H1 (cell line): ENCODE data around the gene PRDM2. TPM values are rescaled to one million over a fixed set of nuclear protein-coding genes. Genes with fewer than 3 reads are reported as not detected.

Experiments
- CTCF ChIA-PET: fragments of 300-600 bp; sonication (Branson Sonifier 250); formaldehyde crosslinking; loops from one replicate; lab custom pipeline; 2021; ENCODE audit not compliant: partially characterized antibody; lab: Charles Lee
- POLR2A ChIA-PET: fragments of 300-600 bp; sonication (Branson Sonifier 250); formaldehyde crosslinking; loops from one replicate; lab custom pipeline; 2021; ENCODE audit warnings: inconsistent platforms; ENCODE audit not compliant: partially characterized antibody; lab: Charles Lee
- DNase-seq, 2 experiments: peaks; one replicate each; pipeline versions ENCODE4 v3.0.0 to v3.0.0-alpha.2; 2010 to 2022; ENCODE audit warnings: low spot score in 2 of 2, low read depth in 1 of 2, mixed read lengths in 1 of 2
- FAIRE-seq: peaks from 2 replicates; lab custom pipeline; 2011; peaks lifted over from hg19 to GRCh38; lab: Jason Lieb, UNC
- H2AFZ ChIP-seq: 2 replicates; pipeline ENCODE4 v1.8.1; 2012; ENCODE audit warnings: low read length, inconsistent platforms
- H2AK5ac ChIP-seq: 2 replicates; pipeline ENCODE4 v1.6.1; 2013; ENCODE audit warnings: low read depth, low read length
- H2BK120ac ChIP-seq: replicated peaks from 2 replicates; pipeline ENCODE3; 2013; ENCODE audit warnings: low read depth, low read length, inconsistent platforms
- H2BK12ac ChIP-seq: 2 replicates; pipeline ENCODE4 v1.6.1; 2013; ENCODE audit warnings: low read depth, low read length
- H2BK15ac ChIP-seq: 2 replicates; pipeline ENCODE4 v1.6.1; 2013; ENCODE audit warnings: low read length
- H2BK20ac ChIP-seq: 2 replicates; pipeline ENCODE4 v1.6.1; 2013; ENCODE audit warnings: low read length
- H2BK5ac ChIP-seq: 2 replicates; pipeline ENCODE4 v1.6.1; 2013; ENCODE audit warnings: low read depth, low read length
- H3K14ac ChIP-seq: 2 replicates; pipeline ENCODE4 v1.6.1; 2013; ENCODE audit warnings: inconsistent platforms; ENCODE audit not compliant: insufficient read length
- H3K18ac ChIP-seq: 2 replicates; pipeline ENCODE4 v1.6.1; 2013; ENCODE audit warnings: low read length; ENCODE audit errors: extremely low read depth
- H3K23ac ChIP-seq: 2 replicates; pipeline ENCODE4 v1.6.1; 2013; ENCODE audit warnings: inconsistent platforms; ENCODE audit not compliant: insufficient read length
- H3K23me2 ChIP-seq: 2 replicates; pipeline ENCODE4 v1.6.1; 2013; ENCODE audit warnings: low read depth, low read length
- H3K27ac ChIP-seq: 2 replicates; pipeline ENCODE4 v1.6.1; 2011; ENCODE audit warnings: low read depth, low read length, inconsistent platforms
- H3K27me3 ChIP-seq, 4 experiments: replicated peaks in 1 of 4; 1 replicate in 1 of 4; 2 replicates in 3 of 4; pipeline versions ENCODE4 v1.6.1 to v1.8.1; 2011 to 2013; ENCODE audit warnings: low read length in 3 of 4, mild to moderate bottlenecking in 3 of 4, inconsistent platforms in 2 of 4, mixed read lengths in 2 of 4, moderate library complexity in 1 of 4; ENCODE audit not compliant: control insufficient read depth in 3 of 4, insufficient read depth in 3 of 4; ENCODE audit errors: extremely low read depth in 1 of 4
- H3K36me3 ChIP-seq, 4 experiments: 2 replicates each; pipeline versions ENCODE4 v1.6.1 to v1.8.1; 2011 to 2013; ENCODE audit warnings: mild to moderate bottlenecking in 4 of 4, low read length in 3 of 4, moderate library complexity in 2 of 4, control low read depth in 1 of 4, inconsistent platforms in 1 of 4; ENCODE audit not compliant: insufficient read depth in 4 of 4, control insufficient read depth in 2 of 4
- H3K4ac ChIP-seq: replicated peaks from 2 replicates; pipeline ENCODE3; 2013; ENCODE audit warnings: low read length, low read depth, mixed read lengths, inconsistent platforms; ENCODE audit not compliant: insufficient read length
- H3K4me1 ChIP-seq, 4 experiments: replicated peaks in 1 of 4; 1 replicate in 1 of 4; 2 replicates in 3 of 4; pipeline versions ENCODE4 v1.6.1 to v1.8.1; 2011 to 2013; ENCODE audit warnings: low read length in 3 of 4, inconsistent platforms in 2 of 4, mixed read lengths in 1 of 4; ENCODE audit not compliant: insufficient read depth in 4 of 4, control insufficient read depth in 3 of 4
- H3K4me2 ChIP-seq, 2 experiments: 2 replicates each; pipeline versions ENCODE4 v1.6.1 to v1.8.1; 2011 to 2013; ENCODE audit warnings: low read depth in 2 of 2, low read length in 2 of 2, control low read depth in 1 of 2, inconsistent platforms in 1 of 2, mild to moderate bottlenecking in 1 of 2; ENCODE audit not compliant: insufficient read depth in 1 of 2
- H3K4me3 ChIP-seq, 4 experiments: fragments of 200-600, 300-600 bp in 1 of 4; sonication (generic), shearing (Covaris generic), sonication (Bioruptor Twin) in 1 of 4; 2 replicates each; pipeline versions ENCODE4 v1.5.1 to v1.8.1; 2011 to 2016; ENCODE audit warnings: low read length in 4 of 4, low read depth in 3 of 4, control low read depth in 2 of 4, inconsistent platforms in 2 of 4, mild to moderate bottlenecking in 2 of 4, mixed read lengths in 1 of 4, moderate library complexity in 1 of 4; ENCODE audit not compliant: insufficient read depth in 2 of 4; ENCODE audit errors: extremely low read depth in 1 of 4
- H3K56ac ChIP-seq: replicated peaks from 2 replicates; pipeline ENCODE3; 2013; ENCODE audit warnings: low read depth, mild to moderate bottlenecking, mixed read lengths, low read length, inconsistent platforms; ENCODE audit not compliant: insufficient read length
- H3K79me1 ChIP-seq: 2 replicates; pipeline ENCODE4 v1.6.1; 2013; ENCODE audit warnings: low read depth, low read length, control low read depth
- H3K79me2 ChIP-seq, 2 experiments: 2 replicates each; pipeline versions ENCODE4 v1.6.1 to v1.8.1; 2012 to 2013; ENCODE audit warnings: low read length in 2 of 2, mild to moderate bottlenecking in 2 of 2, inconsistent platforms in 1 of 2; ENCODE audit not compliant: insufficient read depth in 2 of 2, control insufficient read depth in 1 of 2
- H3K9ac ChIP-seq, 4 experiments: replicated peaks in 1 of 4; 1 replicate in 1 of 4; 2 replicates in 3 of 4; pipeline versions ENCODE4 v1.6.1 to v1.8.1; 2011 to 2013; ENCODE audit warnings: low read depth in 3 of 4, low read length in 3 of 4, control low read depth in 2 of 4, mild to moderate bottlenecking in 2 of 4, moderate library complexity in 2 of 4, inconsistent platforms in 1 of 4; ENCODE audit errors: extremely low read depth in 1 of 4
- H3K9me3 ChIP-seq, 2 experiments: 2 replicates each; pipeline versions ENCODE4 v1.6.1 to v1.8.1; 2012 to 2013; ENCODE audit warnings: mild to moderate bottlenecking in 2 of 2, moderate library complexity in 2 of 2, control low read depth in 1 of 2, inconsistent platforms in 1 of 2, low read depth in 1 of 2, low read length in 1 of 2, mixed read lengths in 1 of 2; ENCODE audit not compliant: insufficient read depth in 2 of 2
- H4K20me1 ChIP-seq, 2 experiments: replicated peaks in 1 of 2; 2 replicates each; pipeline versions ENCODE3 to v1.8.1; 2011 to 2013; ENCODE audit warnings: inconsistent platforms in 2 of 2, low read length in 2 of 2, mild to moderate bottlenecking in 1 of 2; ENCODE audit not compliant: insufficient read depth in 2 of 2, control insufficient read depth in 1 of 2
- H4K5ac ChIP-seq: 2 replicates; pipeline ENCODE4 v1.6.1; 2013; ENCODE audit warnings: low read length, low read depth, mixed read lengths, inconsistent platforms; ENCODE audit not compliant: insufficient read length
- H4K8ac ChIP-seq: 2 replicates; pipeline ENCODE4 v1.8.0; 2013; ENCODE audit warnings: mild to moderate bottlenecking, moderate library complexity, low read length, inconsistent platforms; ENCODE audit not compliant: insufficient read depth; ENCODE audit errors: extremely low read depth
- H4K91ac ChIP-seq: replicated peaks from 2 replicates; pipeline ENCODE3; 2013; ENCODE audit warnings: low read length, mixed read lengths, inconsistent platforms; ENCODE audit not compliant: insufficient read length
- BACH1 ChIP-seq: IDR thresholded peaks from 2 replicates; pipeline ENCODE4 v1.6.1; 2012; ENCODE audit warnings: low read length, improper control_type of control experiment
- CEBPB ChIP-seq: IDR thresholded peaks from 2 replicates; pipeline ENCODE4 v1.6.1; 2012; ENCODE audit warnings: low read depth, low read length
- EGR1 ChIP-seq: IDR thresholded peaks from 2 replicates; pipeline ENCODE4 v1.6.1; 2011; ENCODE audit warnings: low read depth, low read length, borderline replicate concordance
- EP300 ChIP-seq, 2 experiments: IDR thresholded peaks; 1 replicate in 1 of 2; 2 replicates in 1 of 2; pipeline ENCODE4 v1.6.1; 2011 to 2012; ENCODE audit warnings: low read depth in 2 of 2, low read length in 2 of 2, mild to moderate bottlenecking in 2 of 2, borderline replicate concordance in 1 of 2, inconsistent platforms in 1 of 2, moderate library complexity in 1 of 2
- EZH2 ChIP-seq: fragments of 200-600 bp; sonication (generic); IDR thresholded peaks from 2 replicates; pipeline ENCODE4 v1.7.1; 2012; ENCODE audit warnings: low read depth, mild to moderate bottlenecking, moderate library complexity, low read length, inconsistent platforms; ENCODE audit not compliant: severe bottlenecking
- HDAC2 ChIP-seq, 2 experiments: fragments of 300-600 bp in 1 of 2; sonication (generic) in 1 of 2; IDR thresholded peaks; 2 replicates each; pipeline ENCODE4 v1.6.1; 2011 to 2012; ENCODE audit warnings: low read depth in 2 of 2, low read length in 2 of 2, mild to moderate bottlenecking in 2 of 2, moderate library complexity in 2 of 2, borderline replicate concordance in 1 of 2, inconsistent platforms in 1 of 2
- HDAC6 ChIP-seq: IDR thresholded peaks from one replicate; pipeline ENCODE4 v1.7.1; 2012; ENCODE audit warnings: low read depth, mild to moderate bottlenecking, inconsistent platforms, low read length, moderate library complexity
- POU5F1 ChIP-seq: IDR thresholded peaks from 2 replicates; pipeline ENCODE4 v1.6.1; 2011; ENCODE audit warnings: low read depth, mild to moderate bottlenecking, low read length, moderate library complexity
- RFX5 ChIP-seq: IDR thresholded peaks from 2 replicates; pipeline ENCODE4 v1.6.1; 2011; ENCODE audit warnings: low read depth, low read length, improper control_type of control experiment, borderline replicate concordance
- SIN3A ChIP-seq, 2 experiments: IDR thresholded peaks in 1 of 2; conservative IDR thresholded peaks in 1 of 2; 2 replicates each; pipeline ENCODE4 v1.6.1; 2011 to 2012; ENCODE audit warnings: low read length in 2 of 2, improper control_type of control experiment in 1 of 2, low read depth in 1 of 2, mild to moderate bottlenecking in 1 of 2
- SIRT6 ChIP-seq: IDR thresholded peaks from one replicate; pipeline ENCODE4 v1.7.1; 2012; ENCODE audit warnings: low read length, inconsistent platforms
- SRF ChIP-seq: IDR thresholded peaks from 2 replicates; pipeline ENCODE4 v1.6.1; 2011; ENCODE audit warnings: mild to moderate bottlenecking, low read depth, low read length, moderate library complexity
- TBP ChIP-seq: IDR thresholded peaks from 2 replicates; pipeline ENCODE4 v1.6.1; 2011; ENCODE audit warnings: low read depth, low read length, improper control_type of control experiment
- ZNF274 ChIP-seq: IDR thresholded peaks from 2 replicates; pipeline ENCODE4 v1.7.0; 2012; ENCODE audit warnings: low read length, borderline replicate concordance; ENCODE audit errors: extremely low read depth
- WGBS, 2 experiments: shearing (Covaris generic) in 1 of 2; methylation state at CpG; one replicate each; pipeline versions ENCODE4 v1.1.6 to v1.1.7; 2013 to 2015; ENCODE audit warnings: low lambda C conversion rate in 2 of 2, mixed read lengths in 2 of 2, inconsistent platforms in 1 of 2, low coverage in 1 of 2, missing lambda C conversion rate in 1 of 2; ENCODE audit not compliant: insufficient replicate concordance in 2 of 2, insufficient coverage in 1 of 2, insufficient read length in 1 of 2; ENCODE audit errors: extremely low coverage in 1 of 2, missing lambda C conversion rate in 1 of 2; 5-methylcytosine and 5-hydroxymethylcytosine counted together
- polyA plus RNA-seq, 7 experiments: library from polyadenylated mRNA; depleted of rRNA in 3 of 7; stranded (reverse) in 5 of 7; unstranded in 2 of 7; fragments of >200 nt in 5 of 7; fragments of 200-250 nt in 2 of 7; gene quantifications; 1 replicate in 5 of 7; 2 replicates in 1 of 7; 4 replicates in 1 of 7; pipeline versions ENCODE4 v1.2.1 to v1.2.3, GENCODE V29; 2011 to 2013; ENCODE audit warnings: missing spikeins in 2 of 7, mixed read lengths in 2 of 7
- total RNA-seq: library from RNA; stranded (reverse); fragmentation: NEBNext Ultra II Directional; extraction: Animal tissue kit (Norgen Biotek cat#: 25700); gene quantifications from 2 replicates; pipeline ENCODE4 v1.2.1, GENCODE V29; 2021
- TF ChIP-seq, protein P1 (sequence below): IDR thresholded peaks from 2 replicates; pipeline ENCODE4 v1.6.1; 2012; ENCODE audit warnings: inconsistent platforms

The PRDM2 gene
- total and polyA plus RNA-seq, 2 of the 8 experiments (the other 6 are each of a cell fraction or from before 2014, with no cell fraction given): 5.8 to 21.2 TPM

DNA sequence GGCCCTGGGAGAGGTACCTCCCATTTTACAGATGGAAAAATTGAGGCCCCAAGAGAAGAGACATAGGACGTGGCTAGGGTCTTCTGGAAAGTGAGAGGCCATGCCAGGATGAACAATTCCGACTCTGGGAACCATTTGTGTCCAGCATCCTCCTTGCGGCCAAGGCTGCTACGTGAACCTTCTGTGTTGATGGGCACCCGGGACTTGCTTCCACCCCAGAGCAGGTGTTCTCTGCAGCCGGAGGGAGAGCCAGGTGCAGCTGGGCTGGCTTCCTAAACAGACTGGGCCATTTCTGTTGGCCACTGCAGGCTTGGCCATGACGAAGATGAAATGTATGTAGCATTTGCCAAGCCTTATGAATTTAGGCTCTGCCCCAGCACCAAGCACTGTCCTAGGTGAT is 118.9 kb downstream of the PRDM2 start:
- H3K9ac ChIP-seq: no peak overlapping the region
- no peak for FAIRE-seq
- POLR2A ChIA-PET: no interaction called here
- no peak overlapping the region for H2BK12ac ChIP-seq
- no peak overlapping the region for H3K23ac ChIP-seq
- H3K56ac ChIP-seq: no peak overlapping the region
- 91% methylated on average over 7 of the region's 7 CpGs; no CpG with 5 or more reads in 1 of the 2 experiments for WGBS, 2 experiments
- H4K20me1 ChIP-seq: no peaks in the 10 kb centered on the region
- no peaks in the 10 kb centered on the region for H3K79me1 ChIP-seq
- H3K79me2 ChIP-seq: no peaks in the 10 kb centered on the region
- no peak overlapping the region for H3K18ac ChIP-seq
- H2BK5ac ChIP-seq: no peak overlapping the region
- no peaks in the 10 kb centered on the region for H3K36me3 ChIP-seq
- no peak overlapping the region for H4K5ac ChIP-seq
- H2BK20ac ChIP-seq: no peak overlapping the region
- no peak overlapping the region for H3K4me2 ChIP-seq
- TF ChIP-seq BACH1: no peak
- TF ChIP-seq POU5F1: no peak
- TF ChIP-seq EZH2: no peak
- no peak for TF ChIP-seq EP300 (IDR thresholded peaks at IDR 0.05; ENCODE audit: borderline replicate concordance in 1 of 2, low read depth in 2 of 2, low read length in 2 of 2)
- TF ChIP-seq HDAC2 (IDR thresholded peaks at IDR 0.05; ENCODE audit: borderline replicate concordance in 1 of 2, low read depth in 2 of 2, low read length in 2 of 2): no peak
- TF ChIP-seq SRF: no peak
- TF ChIP-seq ZNF274: no peak
- no peak for TF ChIP-seq SIN3A (conservative IDR thresholded peaks at IDR 0.05 in 1 of 2, IDR thresholded peaks at IDR 0.05 in 1 of 2; ENCODE audit: low read depth in 1 of 2, low read length in 2 of 2)
- TF ChIP-seq TBP: no peak
- no peak for TF ChIP-seq HDAC6
- no peak for TF ChIP-seq CEBPB
- no peak for TF ChIP-seq SIRT6
- TF ChIP-seq EGR1: no peak
- TF ChIP-seq, protein P1, sequence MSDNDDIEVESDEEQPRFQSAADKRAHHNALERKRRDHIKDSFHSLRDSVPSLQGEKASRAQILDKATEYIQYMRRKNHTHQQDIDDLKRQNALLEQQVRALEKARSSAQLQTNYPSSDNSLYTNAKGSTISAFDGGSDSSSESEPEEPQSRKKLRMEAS: no peak
- no peak for TF ChIP-seq RFX5
- H3K4me1 ChIP-seq: no peaks in the 10 kb centered on the region
- no peaks in the 10 kb centered on the region; a peak in 1 of 7 replicates for H3K27me3 ChIP-seq
- H2BK15ac ChIP-seq: no peak overlapping the region
- no peak overlapping the region for H2AFZ ChIP-seq
- no peak overlapping the region for H2BK120ac ChIP-seq
- no peaks in the 10 kb centered on the region for H3K23me2 ChIP-seq
- no peak overlapping the region for H4K91ac ChIP-seq
- H3K14ac ChIP-seq: no peak overlapping the region
- no peak overlapping the region for H3K27ac ChIP-seq
- H3K4me3 ChIP-seq: no peak overlapping the region
- CTCF ChIA-PET: no interaction called here
- no peak overlapping the region for H3K4ac ChIP-seq
- peak in 1 of 2 experiments; percentile 22 for DNase-seq
- no peaks in the 10 kb centered on the region; a peak in 1 of 4 replicates for H3K9me3 ChIP-seq
- no peak overlapping the region for H2AK5ac ChIP-seq
- no peak overlapping the region for H4K8ac ChIP-seq
